ENCODE data around the gene NOXO1. TPM values are rescaled to one million over a fixed set of nuclear protein-coding genes. Genes with fewer than 3 reads are reported as not detected.
A peak's percentile ranks its signal among the peaks of the same experiment; 100 is the strongest.
"Not testable (repeated sequence)": the region's sequence is repeated elsewhere in the genome, so short reads cannot be mapped to it uniquely, and the experiment has no call there.

The NOXO1 gene
- total RNA-seq, 1 donor from 2014 or later, result 1.8 TPM

DNA sequence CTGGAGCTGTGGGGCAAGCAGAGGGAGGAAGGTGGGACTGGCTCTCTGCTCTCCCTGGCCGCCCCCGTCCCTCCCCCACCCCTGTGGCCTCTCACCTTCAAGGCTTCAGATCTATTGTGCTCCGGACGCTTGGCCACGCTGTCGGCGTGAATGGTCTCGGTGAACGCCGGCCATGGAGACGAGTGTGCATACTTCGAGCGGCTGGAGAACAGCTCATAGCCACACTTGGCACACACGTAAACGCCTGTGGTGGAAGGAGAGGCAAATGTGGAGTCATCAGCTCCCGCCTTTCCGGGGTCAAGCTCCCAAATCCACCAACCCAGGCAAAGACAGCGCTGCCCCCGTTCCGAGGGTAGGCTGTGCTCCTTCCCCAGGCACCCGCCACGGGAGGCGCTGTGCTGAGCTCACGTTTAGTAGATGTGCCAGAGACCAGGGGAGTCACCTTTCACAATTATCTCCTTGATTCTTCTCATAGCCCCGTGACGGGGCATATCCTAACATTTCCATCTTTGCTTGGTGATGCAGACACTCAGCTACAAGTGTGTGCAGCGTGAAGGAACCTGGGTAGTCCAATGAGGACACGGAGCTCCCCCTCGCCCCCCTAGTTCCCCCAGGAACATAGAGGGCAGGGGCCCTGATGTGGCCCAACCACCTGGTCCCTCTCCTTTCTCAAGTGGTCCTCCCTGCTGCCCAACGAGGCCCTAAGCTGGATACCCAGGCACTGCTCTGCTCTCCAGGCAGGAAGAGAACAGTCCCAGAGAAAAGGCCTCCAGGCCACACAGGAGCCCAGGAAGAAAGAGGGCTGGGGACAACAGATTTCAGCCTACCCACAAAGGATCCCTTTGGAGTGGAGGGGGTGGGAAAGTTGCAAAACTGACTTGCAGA lies 39.9 kb downstream of the NOXO1 start:
- DNase-seq (no peak), ATAC-seq (no peak)
- H3K4me1 ChIP-seq, result peaks cover 19% of the 10 kb centered on the region
- TF ChIP-seq, protein P1, sequence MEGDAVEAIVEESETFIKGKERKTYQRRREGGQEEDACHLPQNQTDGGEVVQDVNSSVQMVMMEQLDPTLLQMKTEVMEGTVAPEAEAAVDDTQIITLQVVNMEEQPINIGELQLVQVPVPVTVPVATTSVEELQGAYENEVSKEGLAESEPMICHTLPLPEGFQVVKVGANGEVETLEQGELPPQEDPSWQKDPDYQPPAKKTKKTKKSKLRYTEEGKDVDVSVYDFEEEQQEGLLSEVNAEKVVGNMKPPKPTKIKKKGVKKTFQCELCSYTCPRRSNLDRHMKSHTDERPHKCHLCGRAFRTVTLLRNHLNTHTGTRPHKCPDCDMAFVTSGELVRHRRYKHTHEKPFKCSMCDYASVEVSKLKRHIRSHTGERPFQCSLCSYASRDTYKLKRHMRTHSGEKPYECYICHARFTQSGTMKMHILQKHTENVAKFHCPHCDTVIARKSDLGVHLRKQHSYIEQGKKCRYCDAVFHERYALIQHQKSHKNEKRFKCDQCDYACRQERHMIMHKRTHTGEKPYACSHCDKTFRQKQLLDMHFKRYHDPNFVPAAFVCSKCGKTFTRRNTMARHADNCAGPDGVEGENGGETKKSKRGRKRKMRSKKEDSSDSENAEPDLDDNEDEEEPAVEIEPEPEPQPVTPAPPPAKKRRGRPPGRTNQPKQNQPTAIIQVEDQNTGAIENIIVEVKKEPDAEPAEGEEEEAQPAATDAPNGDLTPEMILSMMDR (IDR thresholded peaks at IDR 0.05), result no peak
- peaks cover 28% of the 10 kb centered on the region for H3K36me3 ChIP-seq
- H3K27me3 ChIP-seq, result no peaks in the 10 kb centered on the region
- no peaks in the 10 kb centered on the region for H3K9me3 ChIP-seq
- peak overlapping the region; percentile 72 for H3K27ac ChIP-seq
- H3K4me3 ChIP-seq, result peak overlapping the region; percentile 68
- intact Hi-C loops (cut with DNase I), result no loop called here

DNA sequence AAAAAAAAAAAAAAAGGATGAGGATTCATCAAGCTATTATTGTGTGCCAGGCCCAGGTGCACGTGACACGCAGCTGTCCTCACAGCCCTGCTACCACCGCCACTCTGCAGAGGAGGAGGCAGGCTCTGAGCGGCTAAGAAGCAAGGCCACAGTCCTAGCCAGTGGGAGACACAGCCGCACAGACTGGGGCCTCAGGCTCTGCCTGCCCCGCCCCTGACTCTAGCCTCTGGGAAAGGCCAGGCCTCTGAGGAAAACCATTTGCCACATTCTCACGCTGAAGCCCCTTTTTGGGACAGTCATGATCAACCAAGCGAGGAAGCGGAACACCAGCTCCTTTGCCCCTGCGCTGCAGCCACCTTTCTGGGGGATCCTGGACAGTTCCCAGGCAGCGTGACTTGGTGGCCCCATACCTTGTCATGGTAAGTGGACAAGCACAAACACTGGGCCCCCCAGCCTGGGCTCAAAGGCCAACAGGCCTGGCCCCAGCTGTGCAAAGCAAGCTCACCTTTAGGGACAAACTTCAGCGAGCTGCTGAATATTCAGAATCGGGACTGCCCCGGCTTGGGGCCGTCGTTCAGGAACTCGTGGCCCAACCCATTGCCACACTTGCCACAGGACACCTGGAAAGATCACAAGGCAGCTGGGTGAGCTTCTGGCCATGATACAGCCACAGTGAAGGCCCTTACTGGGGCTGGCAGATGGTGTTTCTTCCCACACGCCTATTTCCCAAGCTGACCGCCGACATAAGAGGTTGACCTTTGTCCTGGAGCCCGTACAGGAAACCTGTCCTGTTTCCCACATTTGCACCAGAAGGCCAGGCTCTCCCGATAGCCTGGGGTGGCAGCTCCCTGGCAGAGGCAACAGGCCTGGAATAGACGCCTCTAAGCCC lies 40.8 kb downstream of the NOXO1 start:
- Histone ChIP-seq H3K36me3 (peaks cover 28% of the 10 kb centered on the region), H3K4me1 (peaks cover 19% of the 10 kb centered on the region), H3K27me3 (no peaks in the 10 kb centered on the region), H3K27ac (no peak overlapping the region), H3K9me3 (no peaks in the 10 kb centered on the region), H3K4me3 (no peak overlapping the region)
- intact Hi-C loops (cut with DNase I), result no loop called here
- ATAC-seq (no peak), DNase-seq (no peak)
- TF ChIP-seq, protein P1 (IDR thresholded peaks at IDR 0.05), result no peak

DNA sequence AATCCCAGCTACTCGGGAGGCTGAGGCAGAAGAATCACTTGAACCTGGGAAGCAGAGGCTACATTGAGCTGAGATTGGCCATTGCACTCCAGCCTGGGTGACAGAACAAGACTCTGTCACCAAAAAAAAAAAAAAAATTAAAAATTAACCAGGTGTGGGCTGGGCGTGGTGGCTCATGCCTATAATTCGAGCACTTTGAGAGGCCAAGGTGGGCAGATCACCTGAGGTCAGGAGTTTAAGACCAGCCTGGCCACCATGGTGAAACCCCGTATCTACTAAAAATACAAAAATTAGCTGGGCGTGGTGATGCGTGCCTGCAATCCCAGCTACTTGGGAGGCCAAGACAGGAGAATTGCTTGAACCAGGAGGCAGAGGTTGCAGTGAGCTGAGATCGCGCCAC lies 41.4 kb downstream of the NOXO1 start:
- peaks cover 19% of the 10 kb centered on the region for H3K4me1 ChIP-seq

DNA sequence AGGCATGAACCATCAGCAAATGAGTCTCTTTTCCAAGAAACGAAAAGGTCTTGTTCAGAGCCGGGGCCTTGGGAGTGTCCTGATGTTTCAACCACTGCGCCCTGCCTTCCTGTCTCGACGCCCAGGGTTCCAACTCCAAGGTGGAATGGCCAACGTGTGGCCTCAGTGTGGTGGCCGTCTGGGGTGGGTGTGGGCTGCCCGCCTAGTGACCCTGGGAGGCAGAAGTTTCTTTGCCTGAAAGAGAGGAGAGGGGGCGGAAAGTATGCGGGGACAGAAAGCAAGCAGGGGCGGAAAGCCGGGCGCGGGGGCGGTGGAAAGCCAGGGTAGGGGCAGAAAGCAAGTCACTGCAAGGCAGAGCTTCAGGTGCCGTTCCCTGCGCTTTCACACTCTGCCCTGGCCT lies 42.4 kb downstream of the NOXO1 start:
- intact Hi-C loops (cut with DNase I), result no loop called here
- Histone ChIP-seq H3K4me3 (no peak overlapping the region), H3K27ac (peak overlapping the region; percentile 36)

More for the DNA sequence above, 41.4 kb downstream of the NOXO1 start:
- H3K27ac ChIP-seq; intact Hi-C loops (cut with DNase I); H3K9me3 ChIP-seq; ATAC-seq; DNase-seq; H3K4me3 ChIP-seq; H3K27me3 ChIP-seq: not testable (repeated sequence)
- H3K36me3 ChIP-seq, result peaks cover 28% of the 10 kb centered on the region

DNA sequence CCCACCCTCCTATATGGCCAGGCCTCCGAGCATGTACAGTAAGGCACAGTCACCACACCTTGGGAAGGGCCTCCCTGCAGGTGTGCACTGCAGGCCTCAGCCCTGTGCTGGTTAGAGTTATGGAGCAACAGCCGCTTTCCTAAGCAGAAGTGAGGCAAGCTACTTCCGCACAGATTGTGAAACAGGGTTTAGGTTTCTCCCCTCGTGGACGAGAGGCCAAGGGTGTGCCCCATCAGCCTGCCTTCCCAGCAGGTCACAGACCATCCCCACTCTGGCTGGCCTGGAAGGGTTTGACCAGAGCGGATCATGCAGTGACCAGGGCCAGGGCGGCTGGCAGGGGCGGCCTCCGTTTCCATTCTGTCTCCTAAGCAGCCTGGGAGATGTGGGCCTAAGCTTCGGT lies 43.0 kb downstream of the NOXO1 start:
- peak overlapping the region; percentile 36 for H3K27ac ChIP-seq
- DNase-seq (no peak), ATAC-seq (peak; percentile 15)
- no peaks in the 10 kb centered on the region for H3K27me3 ChIP-seq
- no peaks in the 10 kb centered on the region for H3K9me3 ChIP-seq
- TF ChIP-seq, protein P1 (IDR thresholded peaks at IDR 0.05), result no peak
- peaks cover 28% of the 10 kb centered on the region for H3K36me3 ChIP-seq
- H3K4me3 ChIP-seq, result no peak overlapping the region
- intact Hi-C loops (cut with DNase I), result no loop called here
- peaks cover 19% of the 10 kb centered on the region for H3K4me1 ChIP-seq

More for the DNA sequence above, 42.4 kb downstream of the NOXO1 start:
- Histone ChIP-seq H3K4me1 (peaks cover 19% of the 10 kb centered on the region), H3K9me3 (no peaks in the 10 kb centered on the region), H3K36me3 (peaks cover 28% of the 10 kb centered on the region), H3K27me3 (no peaks in the 10 kb centered on the region)
- TF ChIP-seq, protein P1 (IDR thresholded peaks at IDR 0.05), result no peak
- DNase-seq (no peak), ATAC-seq (no peak)
